Lower leg skin (tissue), 3 donors: ENCODE measurements around the gene ABI2.

Source experiments
- CTCF ChIP-seq, 3 donors: fragments of 450-650 bp; IDR thresholded peaks; one replicate each; pipeline ENCODE4 v1.5.1; 2016; ENCODE audit warnings: antibody characterized with exemption in 3 of 3, mild to moderate bottlenecking in 3 of 3, moderate library complexity in 2 of 3
- POLR2A ChIP-seq, 2 donors: fragments of 450-650 bp; IDR thresholded peaks; one replicate each; pipeline ENCODE4 v1.6.1; 2016 to 2017; ENCODE audit warnings: antibody characterized with exemption in 2 of 2, mild to moderate bottlenecking in 1 of 2, moderate library complexity in 1 of 2

GRCh38 chr2:203341741-203342310, 13.6 kb downstream of the ABI2 start:
- TF ChIP-seq POLR2A (IDR thresholded peaks at IDR 0.05) (no peak), CTCF (IDR thresholded peaks at IDR 0.05) (no peak)
